C1 segment of cervical spinal cord (tissue), 14 donors: Measurements from ENCODE around the gene CEP97.

Experiments used
- DNase-seq, 14 donors: peaks; one replicate each; lab custom pipeline; 2025; lab: John Stamatoyannopoulos, UW

Gene CEP97

DNA sequence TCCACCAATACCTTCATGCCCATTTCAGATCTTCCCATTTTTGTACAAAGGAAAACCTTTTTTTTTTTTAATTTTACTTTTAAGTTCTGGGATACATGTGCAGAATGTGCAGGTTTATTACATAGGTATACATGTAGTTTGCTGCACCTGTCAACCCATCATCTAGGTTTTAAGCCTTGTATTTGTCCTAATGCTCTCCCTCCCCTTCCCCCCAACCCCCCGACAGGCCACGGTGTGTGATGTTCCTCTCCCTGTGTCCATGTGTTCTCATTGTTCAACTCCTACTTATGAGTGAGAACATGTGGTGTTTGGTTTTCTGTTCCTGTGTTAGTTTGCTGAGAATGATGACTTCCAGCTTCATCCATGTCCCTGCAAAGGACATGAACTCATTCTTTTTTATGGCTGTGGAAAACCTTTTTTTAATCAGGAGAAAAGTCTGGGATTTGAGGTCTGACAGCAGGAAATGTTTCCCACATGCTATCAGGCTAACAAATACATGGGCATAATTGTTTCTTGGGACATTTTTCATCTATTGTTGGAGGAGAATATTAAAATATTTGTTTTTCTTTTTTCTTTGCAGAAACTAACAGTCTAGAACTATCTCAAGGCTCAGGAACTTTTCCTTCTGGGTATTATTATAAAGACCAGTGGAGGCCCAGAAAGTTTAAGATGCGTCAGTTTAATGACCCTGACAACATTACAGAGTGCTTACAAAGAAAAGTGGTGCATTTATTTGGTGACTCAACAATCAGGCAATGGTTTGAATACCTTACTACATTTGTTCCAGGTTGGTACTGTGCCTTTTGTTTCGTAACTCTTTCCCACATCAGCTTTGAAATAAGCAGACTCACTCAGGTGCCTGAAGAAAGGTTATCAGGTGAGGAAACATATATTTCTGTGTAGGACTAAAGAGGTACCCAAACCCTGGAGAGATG, 92.1 kb downstream of the CEP97 start:
- no peak for DNase-seq

DNA sequence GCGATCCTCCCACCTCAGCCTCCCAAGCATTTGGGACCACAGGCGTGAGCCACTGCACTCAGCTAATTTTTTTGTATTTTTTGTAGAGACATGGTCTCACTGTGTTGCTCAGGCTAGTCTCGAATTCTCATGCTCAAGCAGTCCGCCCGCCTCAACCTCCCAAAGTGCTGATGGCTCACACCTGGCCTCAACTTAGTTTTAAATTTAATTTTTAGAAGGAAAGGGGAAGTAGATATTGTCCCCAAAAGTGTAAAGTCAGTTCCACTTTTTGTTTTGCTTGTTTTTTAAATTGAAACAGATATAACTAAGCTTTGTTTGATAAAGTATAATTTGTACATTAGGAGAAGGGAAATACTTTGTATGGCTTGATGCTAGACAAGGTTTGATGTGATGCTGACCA, 93.6 kb downstream of the CEP97 start:
- no peak for DNase-seq

DNA sequence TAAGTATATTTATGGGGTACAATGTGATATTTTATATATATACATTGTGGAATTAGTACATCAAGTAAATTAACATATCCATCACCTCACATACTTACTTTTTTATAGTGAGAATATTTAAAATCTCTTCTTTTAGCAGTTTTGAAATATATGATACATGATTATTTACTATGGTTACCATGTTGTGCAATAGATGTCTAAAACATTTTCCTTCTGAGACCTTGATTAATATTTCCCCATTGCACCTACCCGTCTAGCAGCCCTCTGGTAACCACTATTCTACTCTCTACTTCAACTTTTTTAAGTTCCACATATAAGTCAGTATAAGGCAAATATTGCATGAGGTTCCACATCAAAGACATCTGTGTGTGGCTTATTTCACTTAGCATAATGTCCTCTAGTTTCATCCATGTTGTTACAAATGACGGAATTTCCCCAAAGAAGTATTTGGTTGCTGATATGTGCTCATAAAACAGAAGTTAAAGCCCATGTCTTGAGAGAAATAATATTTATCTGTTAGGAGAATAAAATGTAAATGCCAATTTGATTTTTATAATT, 95.3 kb downstream of the CEP97 start:
- DNase-seq: no peak
